Limb (tissue), 2 donors: Measurements from ENCODE around the gene CLGN.

Experiments
- DNase-seq, 2 donors: peaks; one replicate each; pipeline ENCODE4 v3.0.0-alpha.2; 2016; ENCODE audit errors: extremely low spot score in 2 of 2

Gene CLGN

DNA sequence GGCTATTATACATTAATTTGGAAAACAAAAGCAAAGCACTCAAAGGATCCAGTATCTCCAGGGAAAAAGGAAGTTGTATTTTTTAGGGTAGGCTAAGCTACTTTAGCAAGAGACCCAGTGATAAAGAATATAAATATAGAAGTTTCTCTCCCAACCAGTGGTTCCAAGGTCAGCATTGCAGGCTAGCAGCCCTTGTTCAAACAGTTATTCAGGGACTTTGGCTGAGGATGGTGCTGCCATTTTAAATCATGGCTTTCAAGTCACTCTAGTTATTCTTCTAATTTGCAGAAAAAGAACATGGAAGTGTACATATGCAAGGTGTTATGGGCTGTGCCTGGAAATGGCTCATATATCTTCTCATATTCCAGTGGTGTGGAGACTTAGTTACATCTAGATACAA, 44.7 kb downstream of the CLGN start:
- no peak for DNase-seq

DNA sequence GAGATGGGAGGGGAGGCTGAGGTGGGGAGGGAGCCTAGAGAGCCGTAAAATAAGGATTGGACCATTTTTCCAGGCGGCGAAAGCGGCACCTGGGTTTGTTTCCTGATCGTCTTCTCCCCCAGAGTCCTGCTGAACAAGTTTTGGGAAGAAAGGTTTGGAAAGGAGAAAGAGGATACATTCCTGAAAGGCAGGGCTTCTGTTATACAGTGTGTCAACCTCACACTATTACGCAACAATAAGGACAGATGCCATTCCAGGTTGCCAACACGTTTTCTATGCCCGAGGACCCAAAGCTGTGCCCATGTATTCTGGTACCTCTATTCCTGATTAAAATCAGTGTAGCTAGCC, 53.3 kb downstream of the CLGN start:
- DNase-seq: no peak

DNA sequence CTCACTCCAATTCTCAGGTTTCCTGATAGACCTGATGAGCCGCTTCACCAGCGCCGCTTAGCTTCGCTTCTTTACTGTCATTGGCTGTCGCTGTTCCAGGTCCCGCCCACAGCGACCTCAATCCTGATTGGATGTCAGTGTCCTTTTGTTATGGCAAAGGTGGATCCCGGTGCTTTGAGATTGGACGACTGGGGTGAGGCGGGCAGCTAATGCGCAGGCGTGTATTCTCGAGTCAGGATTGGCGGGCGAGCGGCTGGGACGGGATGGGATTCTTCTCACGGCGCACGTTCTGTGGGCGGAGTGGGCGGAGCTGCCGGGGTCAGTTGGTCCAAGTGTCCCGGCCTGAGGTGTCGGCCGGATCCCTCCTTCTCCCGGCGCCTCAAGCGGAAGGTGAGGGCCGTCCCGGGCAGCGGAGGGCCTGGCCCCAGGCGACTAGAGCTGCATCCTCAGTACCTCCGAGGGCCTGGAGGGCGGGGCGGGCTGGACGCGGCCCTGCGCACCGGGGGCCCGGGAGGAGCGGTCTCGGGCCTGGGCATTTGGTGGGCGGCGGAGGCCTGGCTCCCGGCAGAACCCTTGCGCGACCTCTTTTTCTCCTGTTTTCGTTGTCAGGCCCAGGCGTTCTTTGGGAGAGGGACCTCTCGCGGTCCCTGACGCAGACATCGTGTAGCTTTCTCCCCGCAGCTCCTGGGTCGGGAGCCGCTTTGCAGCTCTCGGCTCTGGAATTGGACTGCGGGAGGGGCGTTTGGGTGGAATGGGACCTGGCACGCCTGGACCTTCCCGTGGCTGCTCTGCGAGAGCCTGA, 53.9 kb downstream of the CLGN start, which contains the start of gene SCOC:
SCOC (plus strand) TSS at position 319 of the 802 bp plus-strand sequence. CDS start 5,525 bp downstream, outside the sequence.
- DNase-seq: peak; percentile 97 to 99

DNA sequence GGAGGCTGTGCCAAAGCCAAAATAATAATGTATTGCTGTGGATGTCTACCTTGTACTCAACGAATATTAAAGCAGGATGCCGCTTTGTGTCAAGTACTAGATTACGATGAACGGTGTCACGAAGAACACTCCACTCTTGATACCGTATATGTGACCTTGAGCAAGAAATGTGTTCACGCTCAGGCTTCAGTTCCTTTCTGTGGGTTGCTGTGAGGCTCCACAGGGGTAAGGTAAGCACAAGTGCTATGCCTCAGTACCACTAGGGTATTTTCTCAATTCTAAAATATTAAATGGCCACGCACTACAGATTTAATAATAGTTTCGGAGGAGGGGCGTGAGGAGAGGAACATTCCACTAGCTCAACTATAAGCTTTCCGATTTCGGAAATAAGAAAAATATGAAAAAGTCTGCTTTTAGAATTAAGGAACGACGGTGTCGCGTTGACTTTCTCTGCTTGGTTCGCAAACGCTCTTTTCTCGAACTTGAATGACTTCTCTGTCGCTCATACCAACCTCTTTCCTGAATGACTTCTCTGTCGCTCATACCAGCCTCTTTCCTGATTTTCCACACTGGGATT, 54.6 kb downstream of the CLGN start:
- DNase-seq: peak in 1 of 2 donors; percentile 38

DNA sequence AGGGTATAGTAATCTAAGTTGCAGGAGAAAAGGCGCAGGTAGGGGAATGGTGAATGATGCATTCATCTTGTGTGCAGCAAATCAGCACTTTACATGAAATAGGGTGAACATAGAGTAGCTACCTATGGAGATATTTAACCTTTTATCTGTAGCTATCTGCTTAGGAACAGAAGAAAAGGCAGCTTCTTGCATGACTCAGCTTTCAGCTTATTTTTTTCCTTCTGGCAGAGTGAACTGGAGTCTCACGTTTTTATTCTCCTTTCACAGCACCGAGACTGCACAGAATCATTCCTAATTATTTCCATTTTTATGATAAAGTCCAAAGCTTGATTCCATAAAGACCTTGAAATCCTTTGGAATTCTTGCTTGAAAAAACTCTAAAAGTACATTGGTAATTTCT, 58.8 kb downstream of the CLGN start:
- no peak for DNase-seq

DNA sequence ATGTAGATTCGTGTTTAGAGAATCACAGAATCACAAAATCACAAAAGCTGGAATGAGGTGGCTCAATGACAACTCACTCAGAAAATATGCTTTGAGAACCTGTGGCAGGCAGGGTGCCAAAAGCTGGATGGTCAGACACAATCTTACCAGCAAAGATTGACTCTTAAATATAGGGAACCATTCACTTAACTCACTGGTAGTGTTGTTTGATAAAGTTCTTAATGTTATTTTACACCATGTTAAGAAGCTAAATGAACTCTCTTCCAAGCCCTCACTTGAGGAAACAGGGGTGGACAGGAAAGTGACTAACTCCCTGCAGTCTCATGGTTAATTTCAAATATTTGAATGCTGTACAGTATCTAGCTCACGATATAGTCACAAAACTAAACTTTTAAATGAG, 59.7 kb downstream of the CLGN start:
- DNase-seq: no peak

DNA sequence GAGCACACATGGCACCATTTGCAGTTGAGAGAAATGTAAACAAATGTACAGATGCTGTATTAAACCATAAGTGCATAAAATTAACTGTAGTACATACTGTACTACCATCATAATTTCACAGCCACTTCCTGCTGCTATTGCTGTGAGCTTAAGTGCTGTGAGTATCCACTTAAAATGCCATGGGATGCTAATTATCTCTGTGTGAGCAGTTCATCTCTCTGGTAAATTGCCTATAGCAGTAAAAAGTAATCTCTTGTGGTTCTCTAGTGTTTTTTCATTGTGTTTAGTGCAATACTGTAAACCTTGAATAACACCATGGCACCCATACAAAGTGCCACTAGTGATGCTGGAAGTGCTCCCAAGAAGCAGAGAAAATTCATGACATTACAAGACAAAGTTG, 63.9 kb downstream of the CLGN start:
- no peak for DNase-seq

DNA sequence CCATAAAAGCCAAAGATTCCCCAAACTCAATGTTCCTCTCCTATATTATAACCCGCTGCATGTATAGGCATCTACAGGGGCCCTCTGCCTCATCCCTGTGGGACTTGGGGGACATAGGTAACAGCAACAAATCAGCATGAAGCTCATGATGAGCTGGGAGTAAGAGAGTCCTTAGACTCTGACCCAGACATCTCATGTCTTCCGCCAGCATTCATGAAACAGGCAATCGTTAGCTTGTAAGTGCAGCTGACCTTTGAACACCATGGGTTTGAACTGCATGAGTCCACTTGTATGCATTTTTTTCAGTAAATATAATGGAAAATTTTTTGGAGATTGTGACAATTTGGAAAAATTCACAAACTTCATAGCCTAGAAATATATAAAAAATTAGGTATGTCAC, 64.4 kb downstream of the CLGN start:
- DNase-seq: no peak

DNA sequence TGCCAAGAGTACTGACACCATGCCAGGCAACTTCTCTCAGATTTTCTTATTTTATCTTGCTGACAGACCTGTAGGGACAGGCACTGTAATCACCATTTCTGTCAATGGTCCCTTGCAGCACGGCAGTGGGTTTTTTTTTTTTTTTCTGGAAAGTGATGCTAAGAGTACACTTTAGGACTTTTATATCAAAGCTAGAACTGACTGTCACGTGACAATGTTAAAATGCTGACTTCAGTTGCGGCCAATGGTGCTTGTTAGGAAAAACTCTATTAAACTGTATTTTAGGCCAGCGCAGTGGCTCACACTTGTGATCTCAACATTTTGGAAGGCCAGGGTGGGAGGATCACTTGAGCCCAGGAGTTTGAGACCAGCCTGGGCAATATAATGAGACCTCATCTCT, 66.3 kb downstream of the CLGN start:
- no peak for DNase-seq

DNA sequence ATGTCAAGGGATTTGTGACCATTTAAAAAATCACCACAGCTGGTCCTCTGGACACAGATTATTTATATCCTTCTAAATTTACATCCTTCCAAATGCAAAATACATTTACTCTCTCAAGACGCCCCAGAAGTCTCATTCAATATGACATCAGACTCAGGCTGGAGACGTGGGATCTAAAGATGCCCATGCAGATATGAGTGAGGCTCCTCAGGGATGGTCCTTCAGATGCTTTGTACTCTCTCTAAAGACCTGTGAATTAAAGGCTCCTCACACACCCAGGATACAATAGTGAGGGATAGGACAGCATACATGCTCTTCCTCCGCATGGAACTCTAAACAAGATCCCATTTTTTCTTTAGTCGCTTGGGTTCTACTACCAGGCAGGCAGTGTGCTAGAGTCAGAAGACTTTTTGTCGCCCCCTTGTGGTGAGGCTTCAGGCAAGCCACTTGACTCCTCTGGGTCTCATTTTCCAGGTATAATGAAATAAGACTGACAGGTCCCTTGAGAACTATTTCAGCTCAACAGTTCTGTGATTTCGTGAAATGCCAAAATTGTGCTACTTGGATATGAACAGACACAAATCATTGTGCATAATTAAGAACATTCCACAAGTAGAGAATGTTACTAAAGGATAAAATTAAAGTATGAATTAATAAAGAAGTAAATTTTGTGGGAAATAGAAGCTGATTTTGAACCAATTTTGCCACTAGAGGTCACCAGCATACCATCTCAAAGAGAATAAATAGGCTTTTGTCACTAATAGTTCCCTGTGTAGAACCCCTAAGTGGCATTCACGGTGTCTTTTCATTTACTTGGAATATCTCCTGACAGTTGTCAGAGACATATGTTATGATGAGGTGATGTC, 67.7 kb downstream of the CLGN start:
- peak; percentile 58 to 76 for DNase-seq

DNA sequence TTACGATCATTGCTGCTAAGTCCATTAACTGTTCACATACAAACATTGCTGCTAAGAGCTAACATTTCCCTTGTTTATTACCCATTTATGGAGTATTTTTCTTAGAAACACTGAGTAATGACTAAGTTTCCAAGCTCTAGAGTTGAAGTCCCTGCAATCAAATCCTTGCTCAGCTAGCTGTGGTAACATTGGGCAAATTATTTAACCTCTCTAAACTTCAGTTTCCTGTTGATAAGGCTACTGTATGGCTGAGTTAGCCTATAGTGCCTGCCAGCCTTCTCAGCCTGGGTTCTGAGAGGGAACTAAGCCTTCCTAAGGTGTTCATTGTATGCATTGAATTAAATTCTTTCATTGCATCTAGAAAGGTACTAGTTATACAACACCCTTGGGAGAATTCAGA, 69.2 kb downstream of the CLGN start:
- no peak for DNase-seq

DNA sequence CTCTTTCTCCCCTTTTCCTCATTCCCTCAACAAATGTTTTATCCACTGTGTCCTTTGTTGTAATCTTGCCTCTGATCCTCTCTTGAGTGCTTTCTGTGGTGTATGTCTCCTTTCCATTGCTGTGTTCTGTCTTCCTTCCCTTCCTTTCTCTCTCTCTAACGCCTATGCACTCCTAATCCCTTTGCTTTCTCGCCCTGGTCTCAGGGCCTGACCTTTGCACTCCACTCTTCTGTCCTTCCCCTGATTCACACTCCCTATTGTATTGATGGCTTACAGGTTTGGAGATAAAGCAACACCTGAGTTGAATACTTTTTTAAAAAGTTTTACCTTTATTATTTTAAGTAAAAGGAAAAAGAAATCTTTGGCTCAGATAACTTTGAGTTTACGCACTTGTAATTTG, 69.6 kb downstream of the CLGN start:
- DNase-seq: no peak

DNA sequence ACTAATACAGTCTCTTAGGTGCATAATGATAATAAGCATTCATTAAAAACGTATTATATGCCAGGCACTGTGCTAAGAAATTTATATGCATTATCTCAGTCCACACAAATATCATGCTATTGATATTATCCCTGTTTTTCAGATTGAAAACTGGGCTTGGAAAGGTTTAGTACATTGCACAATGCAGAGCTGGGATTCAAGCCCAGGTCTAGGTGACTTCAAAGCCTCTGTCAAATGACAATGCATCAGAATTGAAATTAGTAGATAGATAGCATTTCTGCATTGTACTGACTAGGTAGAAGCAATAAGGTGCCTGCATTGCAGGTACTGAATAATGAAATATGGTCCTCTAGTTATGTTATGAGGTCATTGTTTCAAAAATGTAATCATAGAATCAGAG, 72.2 kb downstream of the CLGN start:
- no peak for DNase-seq

DNA sequence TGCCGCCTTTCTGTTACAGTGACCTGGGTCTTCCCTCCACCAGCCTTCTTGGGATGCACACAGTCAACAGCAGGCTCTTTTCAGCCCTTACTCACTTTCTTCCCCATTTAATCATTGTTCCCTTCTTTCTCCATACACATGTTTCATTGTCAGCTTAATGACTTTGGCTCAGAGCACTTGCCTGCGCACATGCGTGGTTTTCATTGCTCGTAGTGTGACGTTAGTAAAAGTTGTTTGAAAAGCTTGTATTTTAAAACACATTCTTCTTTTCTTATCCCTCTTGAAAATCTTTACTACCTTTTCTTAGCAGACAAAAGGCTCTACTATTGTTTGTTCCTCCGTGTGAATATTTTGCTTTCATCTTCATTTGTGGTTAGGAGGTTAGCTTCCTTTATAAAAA, 73.7 kb downstream of the CLGN start:
- no peak for DNase-seq

DNA sequence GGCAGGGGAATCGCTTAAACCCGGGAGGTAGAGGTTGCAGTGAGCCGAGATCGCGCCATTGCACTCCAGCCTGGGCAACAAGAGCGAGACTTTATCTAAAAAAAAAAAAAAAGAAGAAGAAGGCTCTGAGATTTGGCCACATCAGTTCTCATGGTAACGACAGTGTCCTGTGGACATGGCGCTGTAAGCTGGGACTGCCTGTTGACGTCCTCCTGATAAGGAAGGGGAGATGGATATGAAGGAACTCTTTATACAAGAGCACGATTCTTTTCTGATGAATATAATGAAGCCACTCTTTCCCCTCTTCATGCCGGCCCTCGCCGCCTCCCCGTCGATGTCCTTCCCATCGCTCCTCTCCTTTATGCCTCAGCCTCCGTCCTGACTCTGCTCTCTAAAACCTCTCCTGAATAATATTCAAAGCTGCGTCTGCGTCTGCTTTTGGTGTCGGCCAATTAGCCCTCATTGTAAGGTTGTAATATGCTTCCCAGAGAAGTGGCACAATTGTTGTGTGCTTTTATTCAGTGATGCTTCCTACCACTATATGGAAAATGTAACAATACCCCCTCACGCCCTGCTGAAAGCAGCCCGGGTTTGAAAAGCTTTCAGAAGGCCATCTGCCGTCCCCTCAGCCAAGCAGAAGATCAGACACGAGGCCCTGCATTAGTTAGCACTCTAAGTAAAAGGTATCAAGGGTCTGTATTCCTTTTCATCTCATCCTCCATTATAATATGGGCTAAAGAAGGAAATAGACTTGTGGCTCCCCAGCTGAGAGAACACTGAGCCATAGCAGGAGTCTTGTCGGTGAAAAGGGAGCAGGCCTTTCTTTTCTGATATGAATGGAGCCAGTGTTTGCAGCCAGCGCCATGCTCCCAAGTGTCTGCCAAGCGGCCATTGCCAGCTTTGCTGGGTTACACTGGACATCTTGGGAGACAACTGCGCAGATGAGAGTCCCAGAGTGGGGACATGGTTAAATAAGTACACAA, 76.1 kb downstream of the CLGN start:
- DNase-seq: no peak

DNA sequence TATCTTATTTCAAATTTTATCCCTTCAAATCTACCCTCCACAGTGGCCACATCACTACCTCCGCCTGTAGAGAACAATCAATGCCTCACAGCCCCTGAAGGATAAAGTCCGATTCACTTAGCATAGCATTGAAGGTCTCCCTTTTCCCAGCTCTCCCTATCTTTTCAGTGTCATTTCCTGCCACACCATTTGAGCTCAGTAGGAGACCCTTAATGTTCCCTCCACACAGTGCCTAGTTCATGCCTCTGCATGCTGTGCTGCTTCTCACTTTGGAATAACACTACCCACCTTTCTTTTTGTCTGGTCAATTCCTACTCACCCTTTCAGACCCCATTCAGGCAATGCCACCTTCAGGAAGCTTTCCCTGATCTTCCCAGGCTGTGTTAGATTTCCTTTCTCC, 77.6 kb downstream of the CLGN start:
- DNase-seq: no peak

DNA sequence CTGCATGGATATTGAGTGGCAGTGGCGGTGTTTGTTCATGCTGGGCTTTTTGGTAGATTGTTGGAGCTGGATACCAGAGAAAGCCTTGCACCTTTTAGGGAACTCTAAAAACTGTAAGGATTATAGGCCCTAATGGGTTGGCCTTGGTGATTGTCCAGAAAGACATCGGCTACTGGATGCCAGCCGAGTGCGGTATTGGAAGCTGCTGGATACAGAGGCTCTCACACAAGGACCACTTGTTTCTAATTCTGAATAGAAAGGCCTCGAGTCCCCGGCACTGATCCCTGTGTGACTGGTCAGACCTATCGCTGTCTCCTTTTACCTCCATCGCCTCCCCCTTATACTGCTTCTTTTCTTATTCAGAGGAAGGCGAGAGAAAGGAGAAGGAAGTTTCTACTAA, 81.3 kb downstream of the CLGN start:
- no peak for DNase-seq

DNA sequence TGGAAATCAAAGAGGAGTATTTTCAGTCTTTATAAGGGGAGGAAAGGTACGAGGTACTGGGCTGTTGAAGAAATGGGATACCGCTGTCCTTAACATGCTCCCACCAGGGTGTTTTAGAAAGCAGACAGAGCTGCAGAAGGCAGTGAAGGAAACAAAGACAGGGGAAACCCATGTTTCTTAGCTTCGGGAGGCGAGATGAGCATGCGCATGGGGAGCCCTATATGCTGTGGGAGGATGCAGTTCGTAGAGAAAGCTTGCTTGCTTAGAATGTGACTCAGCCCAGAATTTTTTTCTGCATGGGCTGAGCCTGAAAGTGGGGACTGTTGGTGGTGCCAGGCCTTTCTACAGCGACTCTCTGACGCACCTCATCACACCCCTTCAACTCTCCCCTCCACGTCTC, 82.8 kb downstream of the CLGN start:
- no peak for DNase-seq

DNA sequence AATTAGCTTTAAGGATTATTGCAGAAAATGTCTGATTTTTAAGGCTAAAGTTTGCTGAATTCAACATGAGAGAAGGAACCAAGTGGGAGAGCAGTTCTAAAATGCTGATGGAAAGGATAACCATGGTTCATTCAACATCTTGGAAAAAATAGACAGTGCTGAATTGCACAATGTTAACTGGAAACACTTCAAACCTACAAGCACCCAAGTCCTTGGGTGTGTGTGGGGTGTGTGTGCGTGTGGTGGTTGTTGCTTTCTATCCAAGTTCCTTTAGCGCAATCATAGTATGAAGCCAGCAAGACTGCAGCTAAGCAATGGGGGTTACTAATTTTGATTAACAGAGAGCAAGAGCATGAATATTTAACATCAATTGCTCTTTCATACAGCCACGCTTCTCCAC, 83.3 kb downstream of the CLGN start:
- DNase-seq: no peak

DNA sequence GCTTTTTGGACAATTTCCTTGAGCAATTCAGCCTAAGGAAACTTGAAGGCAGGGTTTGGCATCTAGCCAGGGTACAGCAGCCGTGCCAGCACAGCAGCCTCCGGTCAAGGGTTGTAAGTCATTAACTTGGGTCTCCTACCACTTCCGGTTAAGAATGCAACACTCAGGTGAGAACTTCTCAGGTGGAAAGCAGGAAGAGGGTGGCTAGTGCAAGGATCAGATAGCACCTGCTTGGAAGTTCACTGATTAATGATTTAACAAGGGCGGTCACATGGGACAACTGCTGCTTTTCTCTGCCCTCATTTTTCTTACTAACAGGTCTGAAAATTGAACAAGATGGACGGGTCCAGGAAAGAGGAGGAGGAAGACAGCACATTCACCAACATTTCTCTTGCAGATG, 84.1 kb downstream of the CLGN start:
- DNase-seq: peak in 1 of 2 donors; percentile 40

DNA sequence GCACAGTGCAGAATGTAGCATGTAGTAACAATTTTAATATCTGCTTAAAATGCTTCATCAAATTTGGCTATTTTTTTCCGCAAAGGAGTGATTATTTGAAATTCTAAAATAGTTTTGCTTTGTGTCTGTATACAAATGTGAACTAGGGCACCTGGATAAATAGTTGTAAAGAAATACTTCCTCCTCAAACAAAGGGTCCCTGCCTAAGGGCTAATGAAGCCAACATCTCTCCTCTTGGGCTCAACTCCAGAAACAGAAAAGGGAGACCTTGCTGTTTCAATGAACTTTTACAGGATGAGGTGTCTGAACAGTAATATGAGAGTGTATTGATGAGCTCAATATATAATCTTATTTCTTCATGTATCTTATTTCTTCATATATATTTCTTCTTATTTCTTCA, 84.8 kb downstream of the CLGN start:
- no peak for DNase-seq
